IMR-90 (cell line): Measurements from ENCODE around the gene MEGF11. TPM values are rescaled to one million over a fixed set of nuclear protein-coding genes. Genes with fewer than 3 reads are reported as not detected.

Experiments
- ATAC-seq: fragments of 200-7000 bp; cut with Tn5 transposase; 2 replicates; pipeline ENCODE4 v1.9.1; 2020; ENCODE audit warnings: low read depth, mild to moderate bottlenecking, moderate library complexity
- BruUV-seq: library from RNA; stranded (reverse); fragments of 400-500 nt; replicated peaks from 2 replicates; lab custom pipeline; 2021; lab: Mats Ljungman, UMichigan
- CTCF ChIA-PET: fragments of 300-600 bp; formaldehyde crosslinking; extraction: SDS; loops from one replicate; lab custom pipeline; 2021; ENCODE audit warnings: antibody characterized with exemption; lab: Yijun Ruan, JAX
- POLR2A ChIA-PET: fragments of 300-600 bp; sonication (Branson Sonifier 250); formaldehyde crosslinking; loops from one replicate; lab custom pipeline; 2022; ENCODE audit warnings: antibody characterized with exemption; ENCODE audit not compliant: unreplicated experiment; lab: Charles Lee
- DNase-seq: peaks from one replicate; pipeline ENCODE4 v3.0.0; 2013
- H2AFZ ChIP-seq: replicated peaks from 2 replicates; pipeline ENCODE3; 2013; ENCODE audit warnings: low read length, mild to moderate bottlenecking; ENCODE audit not compliant: poor library complexity
- H2AK5ac ChIP-seq: 2 replicates; pipeline ENCODE4 v1.6.1; 2013; ENCODE audit warnings: low read depth, low read length, inconsistent platforms
- H2AK9ac ChIP-seq: replicated peaks from 2 replicates; pipeline ENCODE3; 2013; ENCODE audit warnings: mild to moderate bottlenecking, low read depth, low read length, moderate library complexity; ENCODE audit not compliant: poor library complexity
- H2BK120ac ChIP-seq: 2 replicates; pipeline ENCODE4 v1.6.1; 2013; ENCODE audit warnings: low read depth, low read length, inconsistent platforms
- H2BK15ac ChIP-seq: 3 replicates; pipeline ENCODE4 v1.6.1; 2013; ENCODE audit warnings: low read depth, low read length, inconsistent platforms
- H2BK20ac ChIP-seq: 2 replicates; pipeline ENCODE4 v1.6.1; 2013; ENCODE audit warnings: low read depth, mild to moderate bottlenecking, inconsistent platforms, low read length, moderate library complexity
- H2BK5ac ChIP-seq: 2 replicates; pipeline ENCODE4 v1.6.1; 2013; ENCODE audit warnings: mild to moderate bottlenecking, low read depth, low read length, inconsistent platforms; ENCODE audit not compliant: poor library complexity, severe bottlenecking
- H3K14ac ChIP-seq: replicated peaks from 2 replicates; pipeline ENCODE4 v1.6.1; 2013; ENCODE audit warnings: low read depth, low read length, inconsistent platforms
- H3K18ac ChIP-seq: 2 replicates; pipeline ENCODE4 v1.6.1; 2013; ENCODE audit warnings: low read depth, low read length, control low read depth
- H3K23ac ChIP-seq: 2 replicates; pipeline ENCODE4 v1.6.1; 2013; ENCODE audit warnings: low read depth, low read length, inconsistent platforms
- H3K27ac ChIP-seq: 2 replicates; pipeline ENCODE4 v1.5.1; 2013; ENCODE audit warnings: mild to moderate bottlenecking, control low read depth, low read length; ENCODE audit not compliant: insufficient read depth
- H3K27me3 ChIP-seq: 2 replicates; pipeline ENCODE4 v1.6.1; 2013; ENCODE audit warnings: low read length; ENCODE audit not compliant: control insufficient read depth, insufficient read depth
- H3K36me3 ChIP-seq: 2 replicates; pipeline ENCODE4 v1.6.1; 2013; ENCODE audit warnings: low read length, mixed read lengths; ENCODE audit not compliant: control insufficient read depth, insufficient read depth
- H3K4ac ChIP-seq: 2 replicates; pipeline ENCODE4 v1.6.1; 2013; ENCODE audit warnings: low read depth, low read length, inconsistent platforms
- H3K4me1 ChIP-seq: 2 replicates; pipeline ENCODE4 v1.6.1; 2013; ENCODE audit warnings: low read length, mixed read lengths; ENCODE audit not compliant: control insufficient read depth, insufficient read depth
- H3K4me2 ChIP-seq: 2 replicates; pipeline ENCODE4 v1.6.1; 2013; ENCODE audit warnings: low read depth, mild to moderate bottlenecking, control low read depth, low read length, moderate library complexity
- H3K4me3 ChIP-seq: 2 replicates; pipeline ENCODE4 v1.5.1; 2013; ENCODE audit warnings: low read depth, mild to moderate bottlenecking, control low read depth, low read length, moderate library complexity; ENCODE audit not compliant: insufficient read depth
- H3K56ac ChIP-seq: 2 replicates; pipeline ENCODE4 v1.6.1; 2013; ENCODE audit warnings: low read length, inconsistent platforms; ENCODE audit not compliant: insufficient read depth; ENCODE audit errors: extremely low read depth
- H3K79me1 ChIP-seq, 2 experiments: 2 replicates each; pipeline ENCODE4 v1.6.1; 2013; ENCODE audit warnings: low read length in 2 of 2, inconsistent platforms in 1 of 2, low read depth in 1 of 2
- H3K9ac ChIP-seq: 2 replicates; pipeline ENCODE4 v1.6.1; 2013; ENCODE audit warnings: low read depth, low read length, control low read depth
- H3K9me1 ChIP-seq: 2 replicates; pipeline ENCODE4 v1.6.1; 2013; ENCODE audit warnings: low read length, inconsistent platforms; ENCODE audit not compliant: insufficient read depth
- H3K9me3 ChIP-seq: 2 replicates; pipeline ENCODE4 v1.6.1; 2013; ENCODE audit warnings: low read length; ENCODE audit not compliant: control insufficient read depth, insufficient read depth
- H4K20me1 ChIP-seq: 2 replicates; pipeline ENCODE4 v1.6.1; 2013; ENCODE audit warnings: low read length, inconsistent platforms; ENCODE audit not compliant: insufficient read depth
- H4K5ac ChIP-seq: 2 replicates; pipeline ENCODE4 v1.6.1; 2013; ENCODE audit warnings: mild to moderate bottlenecking, low read depth, low read length, control low read depth
- H4K8ac ChIP-seq, 2 experiments: 2 replicates each; pipeline ENCODE4 v1.6.1; 2013; ENCODE audit warnings: low read depth in 2 of 2, low read length in 2 of 2, control low read depth in 1 of 2, inconsistent platforms in 1 of 2
- H4K91ac ChIP-seq: 2 replicates; pipeline ENCODE4 v1.6.1; 2013; ENCODE audit warnings: low read depth, low read length, inconsistent platforms; ENCODE audit not compliant: insufficient read depth
- BHLHE40 ChIP-seq: fragments of 150-350 bp; IDR thresholded peaks from 2 replicates; pipeline ENCODE4 v1.6.1; 2016; ENCODE audit warnings: mild to moderate bottlenecking, low read depth, low read length
- CEBPB ChIP-seq: IDR thresholded peaks from 2 replicates; pipeline ENCODE4 v1.6.1; 2012; ENCODE audit warnings: low read depth, low read length, improper control_type of control experiment
- CHD1 ChIP-seq: IDR thresholded peaks from 2 replicates; pipeline ENCODE4 v1.6.1; 2012; ENCODE audit warnings: low read depth, low read length, improper control_type of control experiment
- FOS ChIP-seq: fragments of 150-350 bp; IDR thresholded peaks from 2 replicates; pipeline ENCODE4 v1.6.1; 2016; ENCODE audit warnings: low read depth, low read length
- MAZ ChIP-seq: IDR thresholded peaks from 2 replicates; pipeline ENCODE4 v1.6.1; 2012; ENCODE audit warnings: low read depth, mild to moderate bottlenecking, low read length, improper control_type of control experiment, moderate library complexity, borderline replicate concordance
- MXI1 ChIP-seq: IDR thresholded peaks from 2 replicates; pipeline ENCODE4 v1.6.1; 2012; ENCODE audit warnings: low read depth, mild to moderate bottlenecking, low read length, moderate library complexity, borderline replicate concordance
- NFE2L2 ChIP-seq: fragments of 150-350 bp; IDR thresholded peaks from 2 replicates; pipeline ENCODE4 v1.6.1; 2016; ENCODE audit warnings: low read depth, mild to moderate bottlenecking, low read length
- POLR2A ChIP-seq: IDR thresholded peaks from 2 replicates; pipeline ENCODE4 v1.6.1; 2012; ENCODE audit warnings: mild to moderate bottlenecking, low read depth, low read length
- RAD21 ChIP-seq: IDR thresholded peaks from 2 replicates; pipeline ENCODE4 v1.6.1; 2012; ENCODE audit warnings: low read length, improper control_type of control experiment
- RCOR1 ChIP-seq: IDR thresholded peaks from 2 replicates; pipeline ENCODE4 v1.6.1; 2012; ENCODE audit warnings: mild to moderate bottlenecking, low read length, improper control_type of control experiment; ENCODE audit not compliant: insufficient replicate concordance
- RFX5 ChIP-seq: IDR thresholded peaks from 2 replicates; pipeline ENCODE4 v1.8.0; 2012; ENCODE audit warnings: low read depth, mild to moderate bottlenecking, low read length, moderate library complexity
- SMC3 ChIP-seq: fragments of 150-350 bp; IDR thresholded peaks from 2 replicates; pipeline ENCODE4 v1.6.1; 2016; ENCODE audit warnings: low read depth, mild to moderate bottlenecking, antibody characterized with exemption, low read length, moderate library complexity
- WGBS, 2 experiments: methylation state at CpG; one replicate each; pipeline versions ENCODE4 v1.1.5 to v1.1.7; 2013; ENCODE audit warnings: missing lambda C conversion rate in 2 of 2; ENCODE audit not compliant: insufficient read length in 1 of 2; ENCODE audit errors: extremely low coverage in 2 of 2; 5-methylcytosine and 5-hydroxymethylcytosine counted together
- dilution Hi-C: fragments of 300-500 bp; cut with HindIII; formaldehyde crosslinking; loops from one replicate; pipeline ENCODE4 v1.14.3; 2018; ENCODE audit warnings: low sequenced_read_pairs; ENCODE audit not compliant: unreplicated experiment
- in situ Hi-C: fragments of 300-500 bp; cut with MboI; formaldehyde crosslinking; loops from 3 replicates; pipeline ENCODE4 v1.14.3; 2019; ENCODE audit warnings: low sequenced_read_pairs, inconsistent platforms, mixed read lengths
- intact Hi-C: fragments of 100-400 bp; cut with micrococcal nuclease; formaldehyde crosslinking; loops from 2 replicates; pipeline ENCODE4 v1.10.0; 2022
- polyA plus RNA-seq, 3 experiments: library from polyadenylated mRNA; depleted of rRNA; stranded (reverse); fragments of >200 nt; gene quantifications; 2 replicates each; pipeline ENCODE4 v1.2.3, GENCODE V29; 2012; ENCODE audit warnings: low replicate concordance in 1 of 3
- total RNA-seq: library from RNA; depleted of rRNA; stranded (reverse); fragments of >200 nt; gene quantifications from 2 replicates; pipeline ENCODE4 v1.2.3, GENCODE V29; 2012
- TF ChIP-seq, protein P1 (sequence below): fragments of 150-350 bp; IDR thresholded peaks from 2 replicates; pipeline ENCODE4 v1.6.1; 2016; ENCODE audit warnings: low read depth, mild to moderate bottlenecking, low read length, moderate library complexity, borderline replicate concordance
- TF ChIP-seq, protein P2 (sequence below): fragments of 150-350 bp; IDR thresholded peaks from 2 replicates; pipeline ENCODE4 v1.6.1; 2017; ENCODE audit warnings: mild to moderate bottlenecking, antibody characterized with exemption, low read length, low read depth

Gene MEGF11
- total and polyA plus RNA-seq, 2 of the 4 experiments (the other 2 are of a cell fraction) = not detected

DNA sequence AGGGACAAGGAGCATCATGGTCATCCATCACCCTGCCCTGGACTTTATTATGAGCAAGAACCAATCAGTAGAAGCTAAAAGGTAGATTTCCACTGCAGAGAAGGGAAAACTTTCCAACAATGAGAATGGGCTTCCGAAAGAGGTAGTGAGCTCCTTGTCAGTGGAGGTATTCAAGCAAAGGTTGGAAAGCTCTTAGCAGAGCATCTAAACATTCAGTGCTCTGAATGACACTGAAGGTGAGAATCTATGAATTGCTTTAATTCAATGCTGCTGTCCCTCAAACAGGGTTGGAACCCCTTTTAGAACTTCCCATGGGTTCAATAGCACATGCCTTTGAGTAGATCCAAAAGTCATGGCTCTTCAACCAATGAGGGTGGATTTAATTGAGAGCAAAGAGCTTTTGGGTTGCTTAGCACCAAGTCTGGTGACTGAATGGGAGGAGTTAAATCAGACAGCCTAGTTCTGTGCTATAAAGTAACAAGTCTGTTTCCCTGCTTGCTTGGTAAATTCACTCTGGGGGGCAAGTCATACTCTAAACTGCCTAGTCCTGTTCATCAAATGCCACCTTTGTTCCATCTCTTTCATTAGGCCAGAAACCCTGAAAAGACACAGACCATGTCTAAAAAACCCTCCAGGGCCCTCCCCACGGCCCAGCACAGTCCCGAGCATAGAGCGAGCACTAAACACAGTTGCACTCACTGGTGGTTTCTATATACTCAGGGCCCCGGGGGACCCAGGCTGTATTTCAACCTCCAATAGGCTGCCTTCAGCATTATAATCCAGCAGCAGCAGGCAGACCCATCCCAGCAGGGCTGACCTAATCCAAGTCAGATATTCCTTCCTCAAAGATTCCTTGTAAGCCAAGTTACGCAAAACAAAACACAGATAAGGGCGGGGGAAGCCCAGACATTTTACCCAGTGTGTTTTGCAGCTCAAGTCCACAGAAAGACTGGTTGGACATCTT is 161.2 kb downstream of the MEGF11 start:
- Histone ChIP-seq H3K36me3 (no peaks in the 10 kb centered on the region), H4K8ac (no peak overlapping the region), H3K4me1 (no peaks in the 10 kb centered on the region), H3K27me3 (peaks cover 53% of the 10 kb centered on the region), H4K91ac (no peak overlapping the region), H3K27ac (no peak overlapping the region), H3K4me3 (no peak overlapping the region), H2AK9ac (no peak overlapping the region), H3K23ac (no peak overlapping the region), H3K4ac (no peak overlapping the region), H2BK15ac (no peak overlapping the region), H2BK20ac (no peak overlapping the region), H3K9me1 (no peaks in the 10 kb centered on the region), H3K56ac (no peak overlapping the region), H3K18ac (no peak overlapping the region), H3K4me2 (no peak overlapping the region), H2AK5ac (no peak overlapping the region), H4K20me1 (no peaks in the 10 kb centered on the region), H4K5ac (no peak overlapping the region), H2AFZ (no peak overlapping the region), H2BK5ac (no peak overlapping the region), H2BK120ac (no peak overlapping the region), H3K9ac (no peak overlapping the region), H3K79me1 (no peaks in the 10 kb centered on the region), H3K14ac (no peak overlapping the region), H3K9me3 (no peaks in the 10 kb centered on the region)
- in situ Hi-C loops (no loop called here), intact Hi-C loops (no loop called here), dilution Hi-C loops (no loop called here)
- BruUV-seq = no TSS peak
- ATAC-seq (no peak), DNase-seq (no peak)
- CTCF ChIA-PET = interaction anchor here (0.6 kb wide), 1 partner anchor 9 kb away, joined by 3 read pairs; no protein-coding TSS in a partner anchor
- POLR2A ChIA-PET = no interaction called here
- WGBS, 2 experiments = no CpG with 5 or more reads among the region's 7 CpGs
- TF ChIP-seq MAZ (no peak), RFX5 (no peak), CEBPB (no peak), POLR2A (no peak), BHLHE40 (no peak), SMC3 (no peak), FOS (no peak), CHD1 (no peak), NFE2L2 (no peak), RCOR1 (no peak), RAD21 (no peak), MXI1 (no peak)
- TF ChIP-seq, protein P1, sequence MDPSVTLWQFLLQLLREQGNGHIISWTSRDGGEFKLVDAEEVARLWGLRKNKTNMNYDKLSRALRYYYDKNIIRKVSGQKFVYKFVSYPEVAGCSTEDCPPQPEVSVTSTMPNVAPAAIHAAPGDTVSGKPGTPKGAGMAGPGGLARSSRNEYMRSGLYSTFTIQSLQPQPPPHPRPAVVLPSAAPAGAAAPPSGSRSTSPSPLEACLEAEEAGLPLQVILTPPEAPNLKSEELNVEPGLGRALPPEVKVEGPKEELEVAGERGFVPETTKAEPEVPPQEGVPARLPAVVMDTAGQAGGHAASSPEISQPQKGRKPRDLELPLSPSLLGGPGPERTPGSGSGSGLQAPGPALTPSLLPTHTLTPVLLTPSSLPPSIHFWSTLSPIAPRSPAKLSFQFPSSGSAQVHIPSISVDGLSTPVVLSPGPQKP = no peak
- TF ChIP-seq, protein P2, sequence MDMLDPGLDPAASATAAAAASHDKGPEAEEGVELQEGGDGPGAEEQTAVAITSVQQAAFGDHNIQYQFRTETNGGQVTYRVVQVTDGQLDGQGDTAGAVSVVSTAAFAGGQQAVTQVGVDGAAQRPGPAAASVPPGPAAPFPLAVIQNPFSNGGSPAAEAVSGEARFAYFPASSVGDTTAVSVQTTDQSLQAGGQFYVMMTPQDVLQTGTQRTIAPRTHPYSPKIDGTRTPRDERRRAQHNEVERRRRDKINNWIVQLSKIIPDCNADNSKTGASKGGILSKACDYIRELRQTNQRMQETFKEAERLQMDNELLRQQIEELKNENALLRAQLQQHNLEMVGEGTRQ = no peak
